Activated CD4-positive, alpha-beta T cell treated with anti-CD3 and anti-CD28 coated beads, Interleukin-2, amount 50 U/mL, for 1 hour (primary cell): Measurements from ENCODE around the gene BMS1.
A peak's percentile ranks its signal among the peaks of the same experiment; 100 is the strongest.
"Not testable (repeated sequence)": the region's sequence is repeated elsewhere in the genome, so short reads cannot be mapped to it uniquely, and the experiment has no call there.

Source experiments
- DNase-seq: peaks from one replicate; pipeline ENCODE4 v3.0.0-alpha.2; 2020

The BMS1 gene

GRCh38 chr10:42782446-42783180 is at the start of gene BMS1:
TSS of gene BMS1 (plus strand) at chr10:42782795. CDS start at chr10:42784395, 1,600 bp downstream.
- peak; percentile 84 for DNase-seq

DNA sequence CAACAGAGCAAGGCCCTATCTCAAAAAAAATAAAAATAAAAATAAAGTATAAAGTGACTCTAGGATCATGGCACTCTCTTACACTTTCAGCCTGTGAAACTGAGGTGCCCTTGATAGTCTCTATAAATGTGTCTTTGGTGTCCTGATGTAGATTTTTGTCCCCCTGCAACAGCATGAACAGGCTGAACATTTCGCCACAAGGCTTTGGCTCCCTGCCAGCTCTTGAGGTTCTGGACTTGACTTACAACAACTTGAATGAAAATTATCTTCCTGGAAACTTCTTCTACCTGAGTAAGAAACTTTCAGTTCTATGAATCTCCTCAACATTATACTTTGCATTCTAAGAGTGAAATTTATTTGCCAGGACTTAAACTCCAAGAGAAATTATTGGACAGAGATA is 48.1 kb upstream of the BMS1 start:
- no peak for DNase-seq

- no peak for DNase-seq
These were observed 43.9 kb upstream of the BMS1 start for GRCh38 chr10:42738679-42739078.

DNA sequence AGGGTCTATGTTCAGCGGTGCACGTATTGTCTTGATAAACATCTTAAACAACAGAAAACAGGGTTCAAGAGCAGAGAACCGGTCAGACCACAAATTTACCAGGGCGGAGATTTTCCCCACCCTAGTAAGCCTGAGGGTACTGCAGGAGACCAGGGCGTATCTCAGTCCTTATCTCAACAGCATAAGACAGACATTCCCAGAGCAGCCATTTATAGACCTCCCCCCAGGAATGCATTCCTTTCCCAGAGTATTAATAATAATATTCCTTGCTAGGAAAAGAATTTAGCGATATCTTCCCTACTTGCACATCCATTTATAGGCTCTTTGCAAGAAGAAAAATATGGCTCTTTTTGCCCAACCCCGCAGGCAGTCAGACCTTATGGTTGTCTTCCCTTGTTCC is 41.1 kb upstream of the BMS1 start:
- not testable (repeated sequence) for DNase-seq

DNA sequence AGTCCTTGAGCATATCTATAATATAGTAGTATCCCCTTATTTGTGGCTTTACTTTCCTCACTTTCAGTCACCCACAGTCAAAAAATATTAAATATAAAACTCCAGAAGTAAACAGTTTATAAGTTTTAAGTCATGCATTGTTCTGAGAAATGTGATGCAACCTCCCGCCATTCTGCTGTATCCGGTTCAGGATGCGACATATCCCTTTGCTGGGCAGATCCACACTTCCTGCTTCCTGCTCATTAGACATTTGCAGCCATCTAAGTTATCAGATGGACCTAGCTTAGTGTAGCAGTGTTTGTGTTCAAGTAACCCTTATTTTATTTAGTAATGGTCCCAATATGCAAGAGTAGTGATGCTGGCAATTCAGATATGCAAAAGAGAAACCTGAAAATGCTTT is 38.9 kb upstream of the BMS1 start:
- DNase-seq: no peak

- no peak for DNase-seq
These were observed 38.4 kb upstream of the BMS1 start for GRCh38 chr10:42744134-42744701.

DNA sequence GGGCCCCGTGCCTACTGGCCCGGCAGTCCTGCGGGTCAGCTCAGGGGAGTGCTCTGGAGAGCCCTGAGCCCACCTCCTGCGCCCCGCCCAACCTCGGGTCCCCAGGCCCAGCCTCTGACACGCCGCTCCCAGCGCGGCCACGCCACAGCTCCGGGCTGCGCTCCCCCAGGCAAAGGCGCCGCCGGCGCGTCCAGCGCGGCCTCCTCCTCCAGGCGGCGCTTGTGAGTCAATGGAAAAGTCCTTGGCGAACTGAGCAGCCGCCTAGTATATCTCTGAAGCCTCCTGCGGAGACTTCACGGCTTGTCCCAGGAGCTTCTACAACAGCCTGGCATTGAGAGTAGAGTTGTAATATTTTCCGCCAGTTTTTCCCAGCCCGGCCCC is 29.5 kb upstream of the BMS1 start:
- peak; percentile 68 for DNase-seq

DNA sequence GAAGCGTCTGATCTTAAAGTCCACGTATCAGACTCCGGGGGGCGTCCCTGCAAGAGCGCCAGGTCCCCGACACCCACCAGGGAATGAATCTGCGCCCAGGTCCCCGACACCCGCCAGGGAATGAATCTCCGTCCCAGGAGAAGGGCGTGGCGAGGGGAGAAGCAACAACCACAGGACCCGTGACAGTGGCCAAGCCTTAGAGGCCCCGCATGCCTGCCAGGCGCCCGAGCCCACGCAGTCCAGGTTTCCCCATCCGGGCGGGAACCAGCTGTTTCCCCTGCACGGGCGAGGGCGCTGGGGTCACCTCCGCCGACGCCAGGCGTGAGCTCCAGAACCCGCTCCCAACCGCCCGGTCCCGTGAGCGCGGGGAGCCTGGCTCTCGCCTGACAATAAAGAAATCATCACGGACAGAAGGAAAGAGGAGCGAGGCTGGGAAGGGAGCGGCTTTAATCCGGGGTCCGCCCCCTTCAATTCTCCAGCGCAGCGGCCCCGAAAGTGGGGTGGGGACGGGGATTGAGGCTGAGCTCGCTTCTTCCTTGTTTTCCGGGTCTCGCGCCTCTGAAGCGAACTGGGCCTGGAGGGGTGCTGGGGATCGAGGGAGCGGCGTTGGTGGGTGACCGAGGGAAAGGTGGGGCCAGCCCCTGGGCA is 29.0 kb upstream of the BMS1 start:
- no peak for DNase-seq

GRCh38 chr10:42754155-42755027 is 28.2 kb upstream of the BMS1 start:
- DNase-seq: peak; percentile 31

DNA sequence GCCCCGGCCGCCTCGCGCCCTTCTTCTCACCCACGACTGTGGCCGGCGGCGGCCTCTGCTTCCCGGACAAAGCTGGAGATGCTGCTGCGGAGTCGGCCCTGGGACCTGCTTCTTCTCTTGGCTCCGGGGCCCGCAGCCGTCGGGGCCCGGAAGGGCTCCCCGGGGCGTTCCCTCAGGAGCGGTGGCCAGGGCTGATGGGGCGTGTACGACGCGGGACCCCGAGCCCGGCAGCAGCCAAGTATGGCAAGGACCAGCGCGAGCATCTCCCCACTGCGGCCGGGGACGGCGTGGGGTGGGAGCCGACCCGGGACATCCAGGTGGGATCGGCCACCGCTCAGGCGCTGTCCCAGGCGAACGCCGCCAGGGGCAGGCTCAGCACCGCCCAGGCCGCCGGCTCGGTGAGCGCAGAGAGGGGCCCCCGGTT is 27.6 kb upstream of the BMS1 start:
- DNase-seq: no peak

DNA sequence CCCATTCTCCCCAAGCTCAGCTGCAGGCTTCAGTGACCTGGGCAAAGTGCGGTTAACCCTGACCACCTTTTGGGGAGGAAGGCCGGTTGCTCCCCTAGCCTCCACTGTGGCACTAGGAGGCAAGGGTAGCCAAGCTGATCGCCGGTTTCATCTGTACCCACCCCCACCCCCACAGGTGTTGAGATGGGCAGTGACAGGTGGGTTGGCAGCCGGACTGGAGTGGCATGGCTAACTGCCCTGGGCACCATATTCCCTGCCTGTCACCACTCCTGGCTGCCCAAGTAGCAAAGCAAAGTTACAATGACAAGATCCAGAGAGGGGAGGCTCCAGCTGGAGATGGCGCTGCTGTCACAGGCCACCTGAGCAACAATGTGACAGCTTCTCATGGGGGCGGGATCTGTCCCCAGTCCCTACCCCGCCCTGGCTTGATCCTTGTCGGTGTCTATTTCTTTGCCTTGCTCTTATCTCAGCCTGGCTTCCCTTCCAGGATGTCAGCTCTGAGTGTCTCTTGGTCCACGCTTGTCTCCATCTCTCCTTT is 27.0 kb upstream of the BMS1 start:
- no peak for DNase-seq

DNA sequence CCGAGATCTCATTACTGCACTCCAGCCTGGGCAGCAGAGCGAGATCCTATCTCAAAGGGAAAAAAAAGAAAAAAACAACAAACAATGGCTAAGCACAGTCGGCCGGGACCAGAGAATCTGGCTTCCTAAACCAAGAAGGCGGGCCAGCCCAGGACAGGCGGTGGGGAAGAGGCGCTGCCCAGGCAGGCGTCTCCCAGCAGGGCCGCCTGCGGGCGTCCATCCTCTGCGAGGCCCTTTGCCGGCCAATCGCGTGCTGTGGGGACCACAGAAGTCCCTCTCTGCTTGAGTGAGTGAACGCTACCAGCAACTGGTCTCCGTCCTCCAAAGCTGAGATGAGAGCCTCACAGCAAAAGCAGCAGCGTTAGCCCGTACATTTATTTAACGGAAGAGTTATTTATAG is 14.7 kb upstream of the BMS1 start:
- DNase-seq: no peak

GRCh38 chr10:42768581-42769152 is 13.9 kb upstream of the BMS1 start:
- no peak for DNase-seq

- DNase-seq: no peak
These were observed 13.4 kb upstream of the BMS1 start for GRCh38 chr10:42769173-42769572.

DNA sequence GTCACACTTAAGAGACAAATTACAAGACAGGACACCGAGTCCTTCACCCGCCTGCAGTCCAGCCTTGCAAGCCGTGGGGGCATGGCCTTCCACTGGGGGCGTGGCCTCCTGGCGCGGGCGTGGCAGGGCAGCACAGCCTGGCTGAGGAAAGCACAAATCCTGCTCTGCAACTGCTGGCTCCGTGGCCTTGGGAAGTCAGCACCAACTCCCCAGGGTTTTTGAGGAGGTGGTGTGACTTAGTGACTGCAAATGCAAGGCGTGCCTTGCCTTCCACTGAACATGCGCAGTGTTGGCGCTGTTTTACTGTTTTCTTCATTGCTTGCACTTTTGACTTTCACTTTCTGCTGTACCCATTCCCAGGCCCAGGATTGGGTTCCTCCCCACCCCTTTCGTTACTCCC is 12.9 kb upstream of the BMS1 start:
- no peak for DNase-seq

DNA sequence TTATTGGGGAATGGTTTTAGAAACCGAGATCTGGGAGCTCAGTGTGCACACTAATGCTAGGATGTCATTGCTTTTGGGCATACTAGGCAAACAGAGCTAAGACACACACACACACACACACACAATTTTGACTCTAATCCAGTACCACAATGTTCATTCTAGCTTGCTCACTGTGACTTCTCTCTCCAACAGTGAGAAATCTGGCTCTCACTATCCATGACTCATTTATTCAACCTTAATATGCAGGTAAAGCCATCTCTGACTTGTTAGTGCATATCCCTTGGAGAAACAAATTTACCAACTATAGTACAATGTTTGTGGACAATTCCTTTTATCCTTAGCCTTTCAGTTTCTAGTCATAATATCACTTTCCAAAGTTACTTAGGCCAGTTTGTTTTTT is 5.9 kb upstream of the BMS1 start:
- no peak for DNase-seq

DNA sequence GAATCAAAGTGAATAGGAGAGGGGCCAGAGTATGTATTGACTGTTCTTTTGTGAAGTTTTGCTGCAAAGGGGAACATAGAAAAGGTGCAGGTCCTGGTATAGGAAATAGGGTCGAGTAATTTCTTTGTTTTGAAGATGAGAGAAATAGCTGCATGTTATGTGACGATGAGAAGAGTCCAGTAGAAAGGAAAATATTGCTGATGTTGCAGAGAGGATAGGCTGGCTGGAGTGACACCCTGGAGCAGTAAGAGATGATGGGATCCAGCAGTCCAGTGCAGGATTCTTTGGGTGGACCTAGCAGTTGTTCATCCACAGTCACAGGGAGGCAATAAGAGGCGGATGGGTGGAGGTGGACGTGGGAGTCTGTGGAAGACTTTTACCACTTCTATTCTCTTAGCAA is 2.1 kb upstream of the BMS1 start:
- no peak for DNase-seq

GRCh38 chr10:42781893-42782445 is 626 bp upstream of the BMS1 start:
- DNase-seq: no peak

DNA sequence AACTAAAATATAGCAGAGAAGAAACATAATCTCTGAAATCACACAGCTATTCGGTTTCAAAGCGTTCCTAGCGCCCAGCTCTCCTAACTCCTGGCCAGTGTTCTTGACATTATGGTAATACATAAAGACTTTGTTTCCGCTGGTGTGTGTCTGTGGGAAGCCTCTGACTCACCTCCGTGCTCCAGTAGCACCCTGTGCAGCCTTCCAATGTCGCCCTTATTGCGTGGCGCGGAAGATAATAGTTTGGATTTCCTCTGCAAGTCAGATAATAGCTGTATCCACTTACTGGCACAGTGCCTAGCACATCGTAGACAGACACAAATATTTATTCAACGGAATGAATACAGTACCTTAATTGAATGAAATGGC is 570 bp downstream of the BMS1 start:
- peak; percentile 6 for DNase-seq

- DNase-seq: no peak
These were observed 3.2 kb downstream of the BMS1 start for GRCh38 chr10:42785759-42786158.

DNA sequence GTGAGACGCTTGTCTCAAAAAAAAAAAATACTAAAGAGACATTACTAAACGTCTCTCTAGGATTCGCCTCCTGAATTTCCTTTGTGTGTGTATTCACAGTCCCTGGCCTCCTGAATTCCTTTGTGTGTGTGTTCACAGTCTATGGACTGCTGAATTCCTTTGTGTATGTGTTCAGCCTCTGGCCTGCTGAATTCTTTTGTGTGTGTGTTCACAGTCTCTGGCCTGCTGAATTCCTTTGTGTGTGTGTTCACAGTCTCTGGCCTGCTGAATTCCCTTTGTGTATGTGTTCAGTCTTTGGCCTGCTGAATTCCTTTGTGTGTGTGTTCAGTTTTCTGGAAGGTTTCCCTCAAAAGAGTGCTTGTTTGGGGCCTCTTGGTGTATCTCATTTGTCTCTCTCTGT is 8.2 kb downstream of the BMS1 start:
- no peak for DNase-seq

- no peak for DNase-seq
These were observed 13.1 kb downstream of the BMS1 start for GRCh38 chr10:42795701-42796100.

- DNase-seq: no peak
These were observed 18.5 kb downstream of the BMS1 start for GRCh38 chr10:42801135-42801534.
